ENCODE results near the gene ZFP62. TPM values are rescaled to one million over a fixed set of nuclear protein-coding genes. Genes with fewer than 3 reads are reported as not detected.

Gene ZFP62
- total and polyA plus RNA-seq, 12 donors = 6.4 to 24.9 (median 13.6) TPM

- no peak overlapping the region for H3K27ac ChIP-seq
- peaks cover 0 to 11% (median 0%) of the 10 kb centered on the region in 7 donors for H3K27me3 ChIP-seq
- no peaks in the 10 kb centered on the region for H3K36me3 ChIP-seq
- 73 to 75% methylated on average over 16 of the region's 16 CpGs for WGBS, 2 donors
- no peaks in the 10 kb centered on the region for H3K9me3 ChIP-seq
- H3K4me3 ChIP-seq = no peak overlapping the region
- TF ChIP-seq, protein P1, sequence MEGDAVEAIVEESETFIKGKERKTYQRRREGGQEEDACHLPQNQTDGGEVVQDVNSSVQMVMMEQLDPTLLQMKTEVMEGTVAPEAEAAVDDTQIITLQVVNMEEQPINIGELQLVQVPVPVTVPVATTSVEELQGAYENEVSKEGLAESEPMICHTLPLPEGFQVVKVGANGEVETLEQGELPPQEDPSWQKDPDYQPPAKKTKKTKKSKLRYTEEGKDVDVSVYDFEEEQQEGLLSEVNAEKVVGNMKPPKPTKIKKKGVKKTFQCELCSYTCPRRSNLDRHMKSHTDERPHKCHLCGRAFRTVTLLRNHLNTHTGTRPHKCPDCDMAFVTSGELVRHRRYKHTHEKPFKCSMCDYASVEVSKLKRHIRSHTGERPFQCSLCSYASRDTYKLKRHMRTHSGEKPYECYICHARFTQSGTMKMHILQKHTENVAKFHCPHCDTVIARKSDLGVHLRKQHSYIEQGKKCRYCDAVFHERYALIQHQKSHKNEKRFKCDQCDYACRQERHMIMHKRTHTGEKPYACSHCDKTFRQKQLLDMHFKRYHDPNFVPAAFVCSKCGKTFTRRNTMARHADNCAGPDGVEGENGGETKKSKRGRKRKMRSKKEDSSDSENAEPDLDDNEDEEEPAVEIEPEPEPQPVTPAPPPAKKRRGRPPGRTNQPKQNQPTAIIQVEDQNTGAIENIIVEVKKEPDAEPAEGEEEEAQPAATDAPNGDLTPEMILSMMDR (IDR thresholded peaks at IDR 0.05) = no peak
- H3K4me1 ChIP-seq = peaks cover 0 to 19% (median 4%) of the 10 kb centered on the region in 9 donors
- no peak for ATAC-seq
- no peak for DNase-seq
- intact Hi-C loops (cut with DNase I) = loop anchor here in 3 of 10 donors (5.0 kb wide), 3 partner anchors 88 to 172 kb away; partner anchors contain the start of gene BTNL9 (in 1 of the 3)
These were observed 9.4 kb upstream of the ZFP62 start for GRCh38 chr5:180870276-180871068.

DNA sequence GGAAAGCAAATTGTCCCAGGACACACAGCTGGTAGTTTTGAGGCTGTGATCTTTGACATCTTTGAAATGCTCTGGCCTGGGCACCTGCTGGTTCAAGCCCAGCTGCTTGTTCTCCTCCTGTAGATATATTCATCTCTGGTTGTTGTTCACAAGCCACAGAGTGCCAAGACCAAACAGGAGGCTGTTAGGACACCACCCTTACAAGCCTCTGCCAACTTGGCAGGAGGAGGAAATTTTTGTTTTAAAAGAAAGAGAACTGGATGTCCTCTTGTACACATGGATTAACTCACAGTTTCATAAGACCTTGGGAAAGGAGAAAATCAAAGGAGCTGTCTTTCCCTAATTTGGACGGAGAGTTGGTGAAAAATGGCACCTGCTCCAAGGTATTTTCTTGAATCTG, 8.5 kb upstream of the ZFP62 start:
- H3K4me1 ChIP-seq = peaks cover 0 to 19% (median 4%) of the 10 kb centered on the region in 9 donors
- peak overlapping the region in 1 of 10 donors; percentile 13 for H3K27ac ChIP-seq
- 70 to 81% methylated on average over 1 of the region's 1 CpG for WGBS, 2 donors

DNA sequence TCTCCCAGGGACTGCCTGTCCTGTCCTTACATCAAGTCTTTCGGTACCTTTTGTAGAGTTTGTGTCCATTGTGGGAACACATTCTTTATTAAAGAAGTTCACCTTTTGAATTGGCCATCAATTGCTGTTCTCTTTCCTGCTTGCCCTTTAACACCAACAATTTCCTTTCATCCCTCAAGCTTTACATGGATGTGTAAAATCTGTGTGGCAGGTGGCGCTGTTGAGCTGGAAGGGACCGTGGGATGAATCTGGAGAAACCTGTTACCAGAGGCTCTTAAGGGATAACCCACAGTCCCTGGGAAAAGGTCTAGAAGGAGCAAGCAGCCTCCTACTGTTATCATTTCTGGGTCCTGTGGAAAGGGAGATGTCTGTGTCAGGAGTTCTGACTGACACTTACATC, 7.9 kb upstream of the ZFP62 start:
- intact Hi-C loops (cut with DNase I) = loop anchor here in 8 of 10 donors (2.0 to 10.0 kb wide), 9 partner anchors 67 to 296 kb away; partner anchors contain the start of genes BTNL9 (in 2 of the 8) and MGAT1 (in 1 of the 8)
- peak; percentile 78 to 84 for DNase-seq
- Histone ChIP-seq H3K36me3 (no peaks in the 10 kb centered on the region), H3K27ac (no peak overlapping the region), H3K27me3 (peaks cover 0 to 11% (median 0%) of the 10 kb centered on the region in 7 donors), H3K4me3 (no peak overlapping the region), H3K4me1 (peaks cover 0 to 14% (median 4%) of the 10 kb centered on the region in 9 donors), H3K9me3 (no peaks in the 10 kb centered on the region)
- 1% methylated on average over 3 of the region's 3 CpGs for WGBS, 2 donors
- TF ChIP-seq, protein P1 (IDR thresholded peaks at IDR 0.05) = peak; percentile 57 to 81 (median 77)
- ATAC-seq = peak in 7 of 8 donors; percentile 55 to 90 (median 80)

More for the DNA sequence above, 8.5 kb upstream of the ZFP62 start:
- H3K9me3 ChIP-seq = no peaks in the 10 kb centered on the region
- intact Hi-C loops (cut with DNase I) = loop anchor here in 8 of 10 donors (2.0 to 10.0 kb wide), 9 partner anchors 67 to 295 kb away; partner anchors contain the start of genes BTNL9 (in 2 of the 8) and MGAT1 (in 1 of the 8)
- ATAC-seq = peak in 1 of 8 donors; percentile 46
- H3K36me3 ChIP-seq = no peaks in the 10 kb centered on the region
- DNase-seq = no peak
- H3K4me3 ChIP-seq = no peak overlapping the region
- peaks cover 0 to 11% (median 0%) of the 10 kb centered on the region in 7 donors for H3K27me3 ChIP-seq
- TF ChIP-seq, protein P1 (IDR thresholded peaks at IDR 0.05) = no peak

GRCh38 chr5:180866985-180867384, 5.9 kb upstream of the ZFP62 start:
- Histone ChIP-seq H3K27ac (no peak overlapping the region), H3K4me3 (no peak overlapping the region), H3K9me3 (no peaks in the 10 kb centered on the region), H3K27me3 (peaks cover 0 to 11% (median 0%) of the 10 kb centered on the region in 7 donors), H3K36me3 (no peaks in the 10 kb centered on the region), H3K4me1 (peaks cover 0 to 12% (median 4%) of the 10 kb centered on the region in 9 donors)
- intact Hi-C loops (cut with DNase I) = loop anchor here in 8 of 10 donors (5.0 to 10.0 kb wide), 8 partner anchors 65 to 298 kb away; partner anchors contain the start of genes BTNL9 (in 2 of the 8) and MGAT1 (in 1 of the 8)
- TF ChIP-seq, protein P1 (IDR thresholded peaks at IDR 0.05) = no peak
- WGBS, 2 donors = 72 to 78% methylated on average over 10 of the region's 10 CpGs
- no peak for DNase-seq
- no peak for ATAC-seq
